Dedifferentiated amniotic fluid mesenchymal stem cell (primary cell): ENCODE results near the gene SDHAF3.
A peak's percentile ranks its signal among the peaks of the same experiment; 100 is the strongest.
"Not testable (repeated sequence)": the region's sequence is repeated elsewhere in the genome, so short reads cannot be mapped to it uniquely, and the experiment has no call there.

Experiments used
- DNase-seq: peaks from one replicate; pipeline ENCODE4 v3.0.0-alpha.2; 2016; ENCODE audit errors: extremely low spot score

Gene SDHAF3

GRCh38 chr7:97123115-97123514 is 5.6 kb downstream of the SDHAF3 start:
- not testable (repeated sequence) for DNase-seq

GRCh38 chr7:97126483-97127171 is 9.1 kb downstream of the SDHAF3 start:
- DNase-seq: no peak

DNA sequence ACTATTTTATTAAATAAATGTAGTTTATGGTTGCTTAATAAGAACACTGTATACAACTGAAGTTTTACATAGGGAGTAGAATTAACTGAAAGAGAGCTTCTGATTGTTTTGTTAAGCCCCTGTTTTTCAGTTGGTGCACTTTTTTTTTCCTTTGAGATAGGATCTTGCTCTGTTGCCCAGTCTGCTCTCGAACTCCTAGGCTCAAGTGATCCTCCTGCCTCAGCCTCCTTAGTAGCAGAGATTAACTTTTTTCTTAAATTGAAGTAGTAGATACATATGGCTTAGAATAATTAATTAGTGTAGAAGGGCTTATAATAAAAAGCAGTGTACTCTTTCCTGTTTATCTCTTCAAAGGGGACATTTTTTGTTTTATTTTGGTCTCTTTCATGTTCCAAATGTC is 11.2 kb downstream of the SDHAF3 start:
- no peak for DNase-seq

DNA sequence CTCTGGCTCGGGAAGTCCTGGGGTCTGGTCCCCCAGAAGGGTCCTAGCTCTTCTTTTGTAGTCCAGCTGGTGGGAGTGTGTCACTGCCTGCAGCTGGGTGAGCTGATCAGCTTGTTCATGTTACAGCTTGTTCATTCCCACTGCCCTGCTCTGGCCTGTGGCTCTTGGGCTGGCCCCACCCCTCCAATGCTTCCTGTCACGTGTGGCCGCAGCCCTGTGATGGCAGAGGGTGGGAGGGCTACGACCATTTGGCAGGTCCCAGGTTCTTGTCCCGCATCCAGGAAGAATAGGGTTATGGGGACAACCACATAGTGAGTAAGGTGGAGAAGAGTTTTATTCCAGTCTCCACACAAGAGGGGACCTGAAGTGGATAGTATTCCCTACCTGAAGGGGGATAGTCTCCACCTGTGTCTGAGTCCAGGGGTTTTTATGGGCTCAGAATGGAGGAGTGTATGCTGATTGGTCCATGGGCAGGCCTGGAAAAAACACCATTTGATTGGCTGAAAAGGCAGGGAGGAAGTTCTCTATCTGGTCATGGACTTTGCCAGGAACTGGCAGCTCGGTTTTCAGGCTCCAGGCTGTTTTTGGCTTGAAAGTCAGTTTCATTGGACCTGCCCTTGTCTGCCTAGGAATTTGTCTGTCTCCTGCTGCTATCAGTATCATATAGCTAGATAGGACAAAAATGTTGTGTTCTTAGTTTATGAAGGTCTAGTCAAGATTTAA is 13.1 kb downstream of the SDHAF3 start:
- no peak for DNase-seq

- DNase-seq: no peak
Measured at GRCh38 chr7:97133159-97133558, 15.7 kb downstream of the SDHAF3 start.

DNA sequence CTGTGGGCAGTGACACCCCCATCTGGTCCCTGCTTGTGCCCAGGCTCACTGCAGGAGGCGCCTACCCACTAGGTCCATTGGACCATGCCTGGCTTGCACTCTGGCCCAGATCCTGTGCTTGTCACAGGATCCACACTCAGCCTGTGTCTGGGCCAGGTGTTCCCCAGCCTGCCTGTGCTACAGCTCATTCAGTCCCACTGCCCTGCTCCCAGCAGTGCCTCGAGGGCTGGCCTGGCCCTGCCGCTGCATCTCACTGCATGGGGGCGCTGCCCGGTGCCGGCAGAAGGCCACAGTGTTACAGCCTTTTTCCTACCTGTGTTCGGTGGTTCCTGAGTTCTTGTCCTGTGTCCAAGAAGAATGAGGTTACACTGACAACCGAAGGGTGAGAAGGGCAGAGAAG is 21.3 kb downstream of the SDHAF3 start:
- DNase-seq: no peak

- DNase-seq: peak; percentile 37
Measured at GRCh38 chr7:97145068-97145467, 27.6 kb downstream of the SDHAF3 start.

DNA sequence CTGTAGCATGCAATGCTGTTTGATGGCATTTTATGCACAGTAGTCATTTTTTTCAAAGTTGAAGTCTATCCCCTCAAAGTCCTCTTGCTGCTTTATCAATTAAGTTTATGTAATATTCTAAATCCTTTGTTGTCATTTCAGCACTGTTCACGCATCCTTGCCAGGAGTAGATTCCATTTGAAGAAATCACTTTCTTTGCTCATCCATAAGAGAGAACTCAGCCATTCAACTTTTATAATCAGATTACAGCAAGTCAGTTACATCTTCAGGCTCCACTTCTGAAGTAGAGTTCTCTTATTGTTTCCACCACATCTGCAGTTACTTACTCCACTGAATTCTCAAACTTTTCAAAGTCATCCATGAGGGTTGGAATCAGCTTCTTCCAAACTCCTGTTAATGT is 32.3 kb downstream of the SDHAF3 start:
- DNase-seq: no peak

GRCh38 chr7:97155897-97156418 is 38.5 kb downstream of the SDHAF3 start:
- DNase-seq: no peak

- not testable (repeated sequence) for DNase-seq
Measured at GRCh38 chr7:97159984-97160383, 42.5 kb downstream of the SDHAF3 start.

GRCh38 chr7:97161609-97162008 is 44.1 kb downstream of the SDHAF3 start:
- not testable (repeated sequence) for DNase-seq

DNA sequence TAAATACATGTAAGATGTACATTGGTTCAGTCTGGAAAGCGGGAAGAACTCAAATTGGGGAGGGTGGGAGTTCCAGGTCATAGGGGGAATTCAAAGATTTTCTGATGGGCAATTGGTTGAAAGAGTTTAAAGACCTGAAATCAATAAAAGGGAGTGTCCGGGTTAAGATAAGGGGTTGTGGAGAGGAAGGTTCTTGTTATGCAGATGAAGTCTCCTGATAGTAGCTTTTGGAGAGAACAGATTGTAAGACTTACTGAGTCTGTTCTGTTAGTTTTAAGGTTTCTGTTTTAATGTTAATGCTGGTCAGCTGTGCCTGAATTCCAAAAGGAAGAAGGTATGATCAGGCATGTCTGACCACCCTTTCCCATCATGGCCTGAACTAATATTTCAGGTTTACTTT is 48.8 kb downstream of the SDHAF3 start:
- DNase-seq: no peak

DNA sequence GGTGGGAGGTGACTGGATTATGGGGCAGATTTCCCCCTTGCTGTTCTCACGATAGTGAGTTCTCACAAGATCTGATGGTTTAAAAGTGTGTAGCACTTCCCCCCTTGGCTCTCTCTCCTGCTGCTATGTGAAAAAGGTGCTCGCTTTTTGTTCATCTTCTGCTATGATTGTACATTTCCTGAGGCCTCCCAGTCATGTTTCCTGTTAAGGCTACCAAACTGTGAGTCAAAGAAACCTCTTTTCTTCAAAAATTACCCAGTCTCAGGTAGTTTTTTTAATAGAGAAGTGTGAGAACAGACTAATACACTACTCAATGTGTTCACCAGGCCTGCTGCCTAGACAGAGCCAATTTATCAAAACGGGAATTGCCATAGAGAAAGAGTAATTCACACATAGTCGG is 49.7 kb downstream of the SDHAF3 start:
- DNase-seq: no peak

DNA sequence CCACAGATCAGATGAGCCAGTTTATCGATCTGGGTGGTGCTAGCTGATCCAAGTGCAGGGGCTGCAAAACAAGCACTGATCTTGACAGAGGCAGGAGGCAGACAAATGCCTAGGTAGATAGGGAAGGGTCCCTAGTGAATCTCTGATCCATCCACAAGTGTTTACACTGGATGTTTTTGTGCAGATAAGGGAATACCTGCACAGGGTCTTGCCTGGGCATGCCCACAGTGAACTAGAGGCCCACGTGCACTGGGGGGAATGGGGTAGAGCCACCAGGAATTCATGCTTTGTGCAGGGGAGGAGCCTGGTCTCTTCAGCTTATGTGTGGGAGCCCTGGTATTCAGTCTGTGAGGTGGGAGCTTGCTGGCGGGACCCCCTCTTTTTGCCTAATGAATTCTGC is 50.3 kb downstream of the SDHAF3 start:
- no peak for DNase-seq

- DNase-seq: no peak
Measured at GRCh38 chr7:97174303-97174702, 56.8 kb downstream of the SDHAF3 start.

- peak; percentile 66 for DNase-seq
Measured at GRCh38 chr7:97179454-97180104, 62.1 kb downstream of the SDHAF3 start.

DNA sequence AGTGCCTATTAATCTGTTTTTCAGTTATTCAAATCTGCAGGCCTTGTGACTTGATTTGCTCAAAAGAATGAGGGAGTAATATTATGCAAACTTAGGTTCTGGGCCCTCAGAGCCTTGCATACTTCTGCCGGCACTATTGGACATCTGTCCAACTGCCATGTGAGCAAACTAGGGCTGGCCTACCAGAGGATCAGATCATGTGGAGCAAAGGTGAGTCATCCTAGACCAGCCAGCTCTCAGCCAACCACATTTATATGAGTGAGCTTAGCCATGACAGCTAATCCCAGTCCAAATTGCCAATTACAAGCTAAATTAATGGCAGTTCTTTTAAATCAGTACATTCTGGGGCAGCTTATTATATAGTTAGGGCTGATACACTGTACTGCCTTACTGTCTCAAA is 69.6 kb downstream of the SDHAF3 start:
- DNase-seq: no peak

DNA sequence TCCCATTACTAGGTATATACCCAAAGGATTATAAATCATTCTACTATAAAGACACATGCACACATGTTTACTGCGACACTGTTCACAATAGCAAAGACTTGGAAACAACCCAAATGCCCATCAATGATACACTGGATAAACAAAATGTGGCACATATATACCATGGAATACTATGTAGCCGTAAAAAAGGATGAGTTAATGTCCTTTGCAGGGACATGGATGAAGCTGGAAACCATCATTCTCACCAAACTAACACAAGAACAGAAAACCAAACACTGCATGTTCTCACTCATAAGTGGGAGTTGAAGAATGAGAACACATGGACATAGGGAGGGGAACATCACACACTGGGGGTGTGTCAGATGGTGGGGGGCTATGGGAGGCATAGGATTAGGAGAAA is 78.7 kb downstream of the SDHAF3 start:
- not testable (repeated sequence) for DNase-seq

DNA sequence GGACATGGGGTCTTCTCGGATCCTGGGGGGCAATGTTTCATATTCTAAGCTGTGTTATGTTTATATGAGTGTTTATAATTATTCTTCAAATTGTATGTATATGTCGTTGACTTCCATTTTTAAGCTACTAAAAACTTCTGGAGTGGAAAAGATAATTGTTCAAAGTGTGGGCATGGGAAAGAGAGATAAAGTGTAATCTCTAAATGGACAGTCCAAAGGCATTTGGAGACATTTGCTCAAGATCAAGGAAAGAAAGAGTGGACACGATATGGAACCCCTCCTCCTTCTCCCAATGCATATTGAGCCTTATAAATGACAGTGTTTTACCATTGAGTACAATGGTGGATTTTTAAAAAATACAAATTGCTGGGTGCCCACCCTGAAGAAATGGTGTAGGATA is 81.1 kb downstream of the SDHAF3 start:
- DNase-seq: no peak

DNA sequence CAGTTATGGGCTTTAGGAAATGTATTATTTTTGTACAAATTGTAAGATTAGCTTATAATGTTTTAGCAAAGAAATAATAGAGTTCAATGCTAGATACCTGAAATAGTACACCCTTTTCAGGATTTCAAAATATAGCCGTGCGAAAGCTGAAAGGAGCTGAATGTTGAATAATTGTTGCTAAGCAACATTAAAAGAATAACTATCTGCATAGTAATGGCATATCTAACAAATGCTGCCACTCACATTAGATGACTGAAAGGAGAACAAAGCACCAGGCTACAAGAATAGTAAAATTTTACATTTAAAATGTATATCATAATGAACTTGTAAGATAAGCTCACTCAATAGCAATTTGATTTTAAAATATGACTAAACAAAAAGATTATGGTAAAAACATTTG is 82.5 kb downstream of the SDHAF3 start:
- no peak for DNase-seq

- no peak for DNase-seq
Measured at GRCh38 chr7:97203957-97204356, 86.5 kb downstream of the SDHAF3 start.

DNA sequence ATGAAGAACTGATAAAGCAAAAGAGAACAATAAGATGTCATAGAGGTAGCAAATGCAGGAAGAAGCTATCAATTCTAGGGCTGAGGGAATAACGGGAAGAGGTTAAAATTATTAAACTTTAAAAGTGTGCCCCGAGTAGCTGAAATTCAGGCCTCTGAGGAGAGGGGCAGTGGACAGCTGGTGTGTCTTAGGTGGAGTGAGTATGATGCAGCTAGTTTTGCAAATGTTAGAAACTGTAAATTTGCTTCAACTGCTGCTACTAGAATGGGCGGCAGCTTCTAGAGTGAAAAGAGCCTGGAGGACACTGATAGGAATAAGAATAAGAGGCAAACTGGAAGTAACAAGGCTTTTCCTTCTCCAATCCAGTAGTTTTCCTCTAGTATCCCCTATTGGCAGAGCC is 87.3 kb downstream of the SDHAF3 start:
- DNase-seq: no peak

DNA sequence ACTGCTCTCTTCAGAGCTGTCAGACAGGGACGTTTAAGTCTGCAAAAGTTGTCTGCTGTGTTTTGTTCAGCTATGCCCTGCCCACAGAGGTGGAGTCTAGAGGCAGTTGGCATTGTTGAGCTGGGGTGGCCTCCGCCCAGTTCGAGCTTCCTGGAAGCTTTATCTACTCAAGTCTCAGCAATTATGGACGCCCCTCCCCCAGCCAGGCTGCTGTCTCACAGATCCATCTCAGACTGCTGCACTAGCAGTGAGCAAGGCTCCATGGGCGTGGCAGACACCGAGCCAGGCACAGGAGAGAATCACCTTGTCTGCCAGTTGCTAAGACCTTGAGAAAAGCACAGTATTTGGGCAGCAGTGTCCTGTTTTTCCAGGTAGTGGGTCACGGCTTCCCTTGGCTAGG is 98.1 kb downstream of the SDHAF3 start:
- DNase-seq: no peak
